GM11168 (cell line): ENCODE measurements around the gene ANKRD55.

Source experiments
- in situ Hi-C: fragments of 300-500 bp; cut with MboI; formaldehyde crosslinking; loops from one replicate; pipeline ENCODE4 v1.12.0; 2022; ENCODE audit warnings: low sequenced_read_pairs; ENCODE audit not compliant: unreplicated experiment

The ANKRD55 gene

DNA sequence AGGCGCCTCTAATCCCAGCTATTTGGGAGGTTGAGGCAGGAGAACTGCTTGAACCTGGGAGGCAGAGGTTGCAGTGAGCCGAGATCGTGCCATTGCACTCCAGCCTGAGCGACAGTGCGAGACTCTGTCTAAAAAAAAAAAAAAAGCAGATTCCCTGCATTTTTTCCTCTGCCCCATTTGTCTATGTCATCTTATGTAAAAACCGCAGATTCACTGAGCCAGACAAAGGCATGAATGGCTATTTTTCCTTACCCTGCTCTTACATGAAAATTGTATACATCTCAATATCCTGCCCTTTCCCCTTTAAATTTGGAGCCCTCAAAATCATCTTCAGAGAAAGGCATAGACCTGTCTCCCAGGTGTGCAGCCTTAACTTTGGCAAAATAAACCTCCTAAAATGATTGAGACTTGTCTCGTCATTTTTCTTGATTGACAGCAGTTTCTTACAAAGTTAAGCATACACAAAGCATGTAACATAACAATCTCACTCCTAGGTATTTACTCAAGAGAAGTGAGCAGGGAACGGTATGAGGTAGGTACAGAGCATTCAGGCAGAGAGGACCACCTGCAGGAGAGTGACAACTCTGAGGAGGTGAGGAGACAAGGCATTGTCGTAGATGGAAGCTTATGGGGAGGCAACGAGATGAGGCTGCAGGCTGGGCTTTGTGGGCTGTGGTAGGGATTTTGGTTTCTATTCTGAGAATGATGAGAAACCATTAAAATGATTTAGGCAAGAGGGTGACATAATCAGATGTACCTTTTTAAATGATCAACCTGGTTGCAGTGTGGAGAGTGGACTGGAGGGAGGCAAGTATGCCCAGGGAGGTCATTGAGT, 172.6 kb downstream of the ANKRD55 start:
- in situ Hi-C loops: no loop called here

DNA sequence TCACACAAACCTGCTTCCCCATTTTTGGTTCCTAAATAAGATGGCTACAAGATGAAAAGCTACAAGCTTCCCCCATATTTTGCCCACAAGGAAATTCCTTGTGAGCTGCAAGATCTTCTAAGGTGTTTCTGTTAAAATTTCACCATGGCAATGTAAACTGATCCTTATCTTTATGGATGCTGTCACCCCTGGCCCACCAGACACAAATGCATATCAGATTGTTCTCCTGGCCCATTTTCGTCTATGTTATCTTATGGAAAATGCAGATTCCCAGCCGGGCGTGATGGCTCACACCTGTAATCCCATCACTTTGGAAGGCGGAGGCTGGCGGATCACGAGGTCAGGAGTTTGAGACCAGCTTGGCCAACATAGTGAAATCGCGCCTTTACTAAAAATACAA, 173.3 kb downstream of the ANKRD55 start:
- in situ Hi-C loops: no loop called here

GRCh38 chr5:56056875-56057274, 176.3 kb downstream of the ANKRD55 start:
- in situ Hi-C loops: no loop called here

GRCh38 chr5:56055859-56056258, 177.3 kb downstream of the ANKRD55 start:
- in situ Hi-C loops: no loop called here

- in situ Hi-C loops: no loop called here
These were observed 177.8 kb downstream of the ANKRD55 start for GRCh38 chr5:56055287-56055686.

GRCh38 chr5:56054666-56055065, 178.5 kb downstream of the ANKRD55 start:
- in situ Hi-C loops: no loop called here

DNA sequence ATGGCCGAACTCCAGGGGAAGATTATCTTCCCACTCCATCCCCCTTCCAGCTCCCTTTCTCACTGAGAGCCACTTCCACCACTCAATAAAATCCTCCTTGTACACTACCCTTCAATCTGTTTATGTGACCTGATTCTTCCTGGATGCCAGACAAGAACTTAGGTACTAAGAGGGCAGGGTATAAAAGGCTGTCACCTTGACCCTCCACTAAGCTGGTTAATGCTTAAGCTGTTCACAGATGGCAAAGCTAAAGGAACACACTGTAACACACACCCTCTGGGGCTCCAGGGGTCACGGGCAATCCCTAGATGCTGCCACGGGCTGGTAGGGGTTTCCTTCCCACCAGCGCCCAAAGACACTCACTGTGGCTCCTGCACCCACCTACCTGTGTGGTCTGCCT, 179.8 kb downstream of the ANKRD55 start:
- in situ Hi-C loops: no loop called here

DNA sequence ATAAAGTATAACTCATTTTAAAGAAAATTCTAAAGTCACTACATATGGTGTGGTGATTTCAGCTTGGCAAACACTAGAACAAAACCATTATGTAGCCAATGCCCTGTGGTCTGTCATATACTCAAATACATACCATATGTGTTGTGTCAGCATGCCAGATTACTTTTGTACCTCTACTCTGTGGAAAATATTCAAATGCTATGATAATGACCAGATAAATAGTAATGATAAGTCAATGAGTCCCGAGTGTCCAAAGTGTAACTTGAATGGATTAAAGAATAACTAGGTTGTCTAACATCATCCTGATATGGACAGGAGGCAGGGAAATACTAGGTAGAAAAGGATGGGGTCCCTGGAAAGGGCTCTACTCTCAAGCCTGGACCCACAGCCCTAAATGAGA, 180.4 kb downstream of the ANKRD55 start:
- in situ Hi-C loops: no loop called here

DNA sequence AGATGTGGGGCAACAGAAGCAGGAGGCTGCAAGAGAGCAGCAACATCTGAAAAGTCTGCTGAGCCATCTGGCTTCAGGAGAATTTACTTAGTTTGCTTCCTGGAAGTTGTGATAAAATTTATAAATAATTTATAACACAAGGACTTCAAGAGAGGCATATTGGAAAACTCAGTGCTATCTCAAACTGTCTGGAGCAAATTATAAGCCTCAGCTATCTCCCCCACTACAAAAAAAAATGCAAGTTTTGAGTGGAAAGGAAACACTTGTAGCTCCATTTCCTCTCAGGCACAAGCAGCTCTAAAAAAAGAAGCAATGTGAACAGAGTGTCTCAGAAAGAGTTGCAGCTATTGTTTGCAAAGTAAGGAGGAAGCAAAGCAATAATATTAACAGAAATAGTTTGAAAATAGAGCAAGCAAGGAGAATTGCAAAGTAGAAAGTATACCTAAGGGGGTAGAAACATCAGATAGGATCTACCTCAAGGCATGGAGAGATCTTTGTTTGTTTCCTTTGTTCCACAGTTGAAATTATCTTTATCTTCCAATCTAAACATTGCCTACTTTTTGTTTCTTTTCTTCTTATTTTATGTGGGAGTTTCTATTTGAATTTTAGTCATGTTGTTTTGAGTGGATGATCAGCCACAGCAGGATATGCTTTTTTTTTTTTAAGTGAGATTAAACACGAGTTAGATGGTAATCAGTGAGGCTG, 182.4 kb downstream of the ANKRD55 start:
- in situ Hi-C loops: no loop called here
